HG03196 (cell line): ENCODE results near the gene LAMC3.
"Not testable (repeated sequence)": the region's sequence is repeated elsewhere in the genome, so short reads cannot be mapped to it uniquely, and the experiment has no call there.

Source experiments
- ATAC-seq: cut with Tn5 transposase; IDR thresholded peaks from one replicate; pipeline ENCODE4 v1.9.1; 2021; ENCODE audit not compliant: unreplicated experiment

LAMC3 gene

GRCh38 chr9:131027872-131028179 lies 18.9 kb downstream of the LAMC3 start:
- ATAC-seq, result no peak

GRCh38 chr9:131028221-131028884 lies 19.4 kb downstream of the LAMC3 start:
- ATAC-seq, result no peak

GRCh38 chr9:131028931-131029573 lies 20.1 kb downstream of the LAMC3 start:
- no peak for ATAC-seq

- no peak for ATAC-seq
Measured at GRCh38 chr9:131029574-131029952, 20.6 kb downstream of the LAMC3 start.

GRCh38 chr9:131030239-131031004 lies 21.4 kb downstream of the LAMC3 start:
- no peak for ATAC-seq

GRCh38 chr9:131031005-131031641 lies 22.1 kb downstream of the LAMC3 start:
- ATAC-seq, result no peak

GRCh38 chr9:131031642-131032005 lies 22.6 kb downstream of the LAMC3 start:
- no peak for ATAC-seq

- ATAC-seq, result no peak
Measured at GRCh38 chr9:131032384-131032783, 23.4 kb downstream of the LAMC3 start.

- ATAC-seq, result no peak
Measured at GRCh38 chr9:131033269-131034224, 24.6 kb downstream of the LAMC3 start.

- no peak for ATAC-seq
Measured at GRCh38 chr9:131034268-131034667, 25.3 kb downstream of the LAMC3 start.

- not testable (repeated sequence) for ATAC-seq
Measured at GRCh38 chr9:131034749-131035148, 25.8 kb downstream of the LAMC3 start.

GRCh38 chr9:131035548-131035947 lies 26.6 kb downstream of the LAMC3 start:
- no peak for ATAC-seq

- no peak for ATAC-seq
Measured at GRCh38 chr9:131036071-131036470, 27.1 kb downstream of the LAMC3 start.

GRCh38 chr9:131036529-131037334 lies 27.8 kb downstream of the LAMC3 start:
- no peak for ATAC-seq

GRCh38 chr9:131037335-131038255 lies 28.6 kb downstream of the LAMC3 start:
- ATAC-seq, result no peak

- ATAC-seq, result no peak
Measured at GRCh38 chr9:131038256-131039128, 29.5 kb downstream of the LAMC3 start.

- no peak for ATAC-seq
Measured at GRCh38 chr9:131039129-131039954, 30.4 kb downstream of the LAMC3 start.
